Activated CD4-positive, alpha-beta T cell treated with anti-CD3 and anti-CD28 coated beads, Interleukin-2, Interleukin-6, amounts not matched to agents 100 ng/mL and 50 ng/mL, durations not matched to agents 16 hours and 8 hours (primary cell): Measurements from ENCODE around the gene RHEX.

Source experiments
- DNase-seq: peaks from one replicate; pipeline ENCODE4 v3.0.0-alpha.2; 2020

RHEX gene

DNA sequence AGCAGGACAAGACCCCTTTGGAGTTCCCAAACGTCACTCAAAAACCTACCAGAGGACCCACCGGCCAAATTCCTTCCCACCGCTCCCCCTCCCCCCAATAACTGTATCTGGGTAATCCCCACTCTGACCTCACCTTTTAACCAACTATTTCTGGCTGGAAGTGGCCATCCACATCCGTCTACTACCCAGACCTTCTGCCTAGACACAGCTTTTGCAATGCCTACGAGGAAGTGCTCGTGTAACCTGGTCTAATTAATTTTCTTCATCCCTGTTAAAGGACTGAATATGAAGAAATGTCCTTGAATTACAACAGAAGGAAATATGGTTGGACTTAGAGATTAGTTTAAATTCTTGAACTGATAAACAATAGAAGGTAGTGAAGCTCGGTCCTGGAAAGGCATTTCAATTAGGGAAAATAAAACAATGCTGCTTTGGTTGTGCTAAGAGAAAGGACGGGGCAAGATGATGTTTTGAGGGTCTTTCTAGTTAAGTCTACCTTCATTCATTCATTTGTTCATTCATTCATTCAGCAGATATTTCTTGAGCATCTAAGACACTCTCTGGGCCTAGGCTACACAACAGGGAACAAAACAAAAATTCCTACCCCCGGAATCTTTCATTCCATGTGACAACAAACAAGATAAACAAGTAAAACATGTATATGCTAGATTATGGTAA, 45.4 kb downstream of the RHEX start:
- no peak for DNase-seq

DNA sequence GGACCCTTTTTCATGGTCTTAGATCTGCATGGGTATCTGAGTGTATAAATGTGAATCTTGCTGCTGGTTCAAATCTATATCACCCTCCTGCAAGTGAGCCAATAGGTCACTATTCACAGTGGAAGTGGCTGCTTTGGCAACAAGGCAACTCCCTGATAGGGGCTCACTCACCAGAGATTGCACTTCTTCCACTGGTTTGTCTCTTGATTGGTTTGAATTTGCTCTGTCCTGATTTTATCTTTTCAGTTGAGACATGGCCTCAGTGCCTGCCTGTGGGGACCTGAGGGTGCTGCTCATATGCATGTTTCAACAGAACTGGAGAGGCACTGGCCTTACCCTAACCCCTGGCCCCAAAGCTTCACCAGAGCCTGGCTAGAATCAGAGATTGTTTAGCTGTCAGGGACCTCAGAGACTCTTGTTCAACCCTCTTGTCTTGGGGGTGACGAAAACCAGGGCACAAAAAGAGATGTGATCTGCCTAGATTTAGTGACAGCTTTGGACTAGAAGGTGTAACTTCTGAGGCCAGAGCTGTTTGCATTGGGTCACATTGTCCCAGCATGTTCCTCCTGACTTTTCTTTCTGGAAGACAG, 47.3 kb downstream of the RHEX start:
- no peak for DNase-seq

DNA sequence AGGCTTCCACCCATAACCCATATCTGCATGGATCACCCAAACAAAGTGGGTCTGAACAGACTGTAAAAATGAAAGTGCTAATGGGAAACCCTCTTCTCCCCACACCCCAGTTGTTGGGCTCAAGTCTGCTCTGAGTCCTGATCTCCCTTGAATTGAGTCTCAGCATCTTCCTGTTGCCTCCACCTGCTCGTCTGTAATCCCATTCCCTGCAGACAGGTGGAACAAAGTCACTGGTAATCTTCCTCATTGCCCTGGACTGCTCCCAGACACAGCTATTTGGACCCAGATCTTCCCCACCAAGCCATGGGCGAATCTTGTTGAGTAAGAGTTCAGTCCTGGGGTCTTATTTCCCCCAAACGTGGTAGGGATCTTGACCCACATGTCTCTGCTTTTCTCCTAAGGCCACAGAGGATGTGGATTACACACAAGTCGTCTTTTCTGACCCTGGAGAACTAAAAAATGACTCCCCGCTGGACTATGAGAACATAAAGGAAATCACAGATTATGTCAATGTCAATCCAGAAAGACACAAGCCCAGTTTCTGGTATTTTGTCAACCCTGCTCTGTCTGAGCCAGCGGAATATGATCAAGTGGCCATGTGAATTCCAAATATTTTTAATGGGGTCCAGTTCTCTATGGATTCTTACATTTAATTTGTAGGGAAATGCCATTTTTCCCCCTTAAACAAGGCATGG, 48.5 kb downstream of the RHEX start:
- no peak for DNase-seq

DNA sequence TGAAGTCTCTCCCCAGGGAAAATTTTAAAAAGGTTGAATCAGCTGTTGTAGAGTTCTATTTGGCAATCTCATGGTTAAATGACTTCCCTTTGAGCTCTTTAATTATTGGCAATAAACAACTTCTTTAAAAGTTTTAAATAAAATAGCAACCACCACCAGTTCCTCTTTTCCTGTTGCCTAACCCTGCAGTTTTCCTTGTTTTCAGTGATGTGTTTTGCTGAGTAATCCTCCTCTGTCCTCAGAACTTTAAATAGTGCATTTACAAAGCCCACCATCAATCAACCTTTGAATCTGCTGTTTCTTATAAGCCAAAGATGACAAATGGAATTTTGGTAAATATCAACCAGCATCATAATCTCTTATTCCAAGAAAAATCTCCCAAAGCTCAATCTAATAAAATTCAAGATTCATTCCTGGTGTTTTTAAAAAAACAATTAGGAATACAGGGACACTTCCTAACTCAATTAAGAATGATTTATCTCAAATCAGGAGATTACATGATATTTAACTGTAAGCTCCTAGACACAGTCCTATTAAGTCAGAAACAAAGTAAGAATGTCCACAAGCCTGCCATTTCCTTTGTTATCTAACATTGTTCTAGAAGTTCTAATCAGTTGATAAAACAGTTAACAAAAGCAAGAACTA, 49.4 kb downstream of the RHEX start:
- no peak for DNase-seq

DNA sequence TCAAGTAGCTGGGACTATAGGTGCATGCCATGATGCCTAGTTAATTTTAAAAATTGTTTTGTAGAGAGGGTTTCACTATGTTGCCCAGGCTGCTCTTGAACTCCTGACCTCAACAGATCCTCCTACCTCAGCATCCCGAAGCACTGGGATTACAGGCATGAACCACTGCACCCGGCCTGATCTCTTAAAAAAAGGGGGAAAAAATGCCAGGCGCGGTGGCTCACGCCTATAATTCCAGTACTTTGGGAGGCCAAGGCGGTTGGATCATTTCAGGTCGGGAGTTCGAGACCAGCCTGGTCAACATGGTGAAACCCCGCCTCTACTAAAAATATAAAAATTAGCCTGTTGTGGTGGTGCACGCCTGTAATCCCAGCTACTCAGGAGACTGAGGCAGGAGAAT, 51.0 kb downstream of the RHEX start:
- no peak for DNase-seq

DNA sequence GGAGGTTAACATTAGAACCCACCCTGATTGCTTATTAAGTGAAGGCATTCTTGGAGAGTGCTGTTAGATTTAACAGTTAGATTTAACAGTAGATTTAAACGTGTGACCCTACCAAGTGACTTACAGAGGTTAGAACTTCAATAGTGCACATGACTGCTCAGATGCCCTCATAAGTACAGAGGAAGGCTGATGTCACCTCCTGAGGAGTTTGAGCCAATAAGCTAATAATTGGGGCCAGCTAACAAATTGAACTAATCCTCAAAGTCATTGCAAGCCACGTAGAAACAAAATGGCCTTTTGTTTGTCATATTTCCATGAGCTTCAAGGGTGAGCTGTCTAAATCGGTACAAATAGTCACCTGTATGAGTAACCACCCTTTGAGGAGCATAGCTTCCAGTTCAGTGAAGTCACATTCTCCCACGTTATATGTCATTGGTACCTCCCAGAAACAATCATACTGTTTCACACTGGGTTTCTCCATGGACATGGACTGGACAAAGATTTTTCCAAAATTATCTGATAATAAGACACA, 52.6 kb downstream of the RHEX start:
- DNase-seq = no peak

DNA sequence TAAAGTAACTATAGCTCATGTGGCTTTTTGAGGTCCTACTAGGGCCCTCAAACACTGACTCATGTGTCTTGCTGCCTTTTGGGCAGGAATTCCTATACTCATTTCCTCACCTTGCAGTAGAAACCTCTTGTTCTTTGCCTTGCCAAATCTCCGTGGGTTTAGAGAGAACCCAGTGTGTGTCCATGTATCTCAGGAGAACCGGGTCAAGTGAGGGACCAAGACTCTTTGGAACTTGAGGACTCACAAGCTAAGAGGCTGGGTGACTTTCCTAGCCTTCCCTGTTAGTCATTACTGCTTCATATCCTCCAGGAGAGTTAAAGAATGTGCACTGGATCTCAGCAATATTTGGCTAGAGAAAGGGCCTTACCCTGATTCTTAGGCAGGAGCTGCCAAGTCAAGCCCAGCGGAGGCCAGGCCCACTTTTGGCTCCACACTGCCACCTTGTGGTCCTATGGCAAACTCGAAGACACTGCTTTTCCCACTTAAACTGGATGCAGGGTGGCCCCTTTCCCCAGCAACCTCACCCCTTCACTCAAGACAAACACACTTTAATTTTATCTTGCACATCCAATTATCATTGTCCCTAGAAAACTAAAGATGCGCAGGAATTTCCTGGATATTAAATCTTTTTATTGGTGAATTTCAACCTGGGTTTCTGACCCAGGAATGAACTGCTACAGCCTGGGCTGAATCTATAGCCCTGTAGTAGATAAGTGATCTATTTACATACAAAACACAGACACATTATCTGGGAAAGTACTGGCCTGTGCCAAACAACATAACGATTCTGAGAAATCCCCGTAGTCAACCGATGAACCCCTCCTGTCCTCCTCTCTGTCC, 53.6 kb downstream of the RHEX start:
- peak; percentile 84 for DNase-seq

DNA sequence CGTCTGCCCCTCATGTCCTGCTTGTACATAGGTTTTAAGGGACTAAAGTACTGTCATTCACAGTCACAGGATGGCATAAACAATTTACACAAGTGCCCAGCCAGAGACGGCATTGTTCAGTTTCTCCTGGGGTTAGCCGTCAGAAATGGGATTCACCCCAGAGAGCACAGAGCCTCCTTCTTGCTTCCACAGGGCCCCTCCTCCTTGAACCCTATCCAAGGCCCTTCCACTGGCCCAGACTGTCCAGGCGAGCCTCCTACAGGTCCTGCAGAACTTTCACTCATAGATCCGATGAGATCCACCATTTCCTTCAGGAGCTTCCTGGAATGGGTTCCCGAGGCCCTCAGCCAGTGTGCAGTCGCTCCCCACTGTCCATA, 54.2 kb downstream of the RHEX start:
- no peak for DNase-seq

DNA sequence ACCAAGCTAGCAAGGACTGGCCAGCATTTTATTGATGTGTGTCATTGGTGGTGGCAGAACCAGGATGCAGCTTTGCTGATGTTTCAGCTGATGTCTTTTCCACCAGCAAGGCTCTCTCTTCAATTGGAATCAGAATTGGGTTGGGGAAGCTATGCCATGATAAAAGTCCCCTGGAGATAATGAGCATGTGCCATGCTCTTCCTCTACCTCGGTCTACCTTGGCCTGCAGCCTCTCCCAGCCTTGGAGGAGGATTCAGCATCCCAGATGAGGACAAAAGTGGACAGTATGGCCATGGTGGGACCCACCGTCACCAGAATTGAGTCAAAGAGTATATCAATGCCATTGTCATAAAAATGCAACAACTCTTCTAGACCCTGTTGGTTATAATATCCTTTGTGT, 55.7 kb downstream of the RHEX start:
- no peak for DNase-seq

DNA sequence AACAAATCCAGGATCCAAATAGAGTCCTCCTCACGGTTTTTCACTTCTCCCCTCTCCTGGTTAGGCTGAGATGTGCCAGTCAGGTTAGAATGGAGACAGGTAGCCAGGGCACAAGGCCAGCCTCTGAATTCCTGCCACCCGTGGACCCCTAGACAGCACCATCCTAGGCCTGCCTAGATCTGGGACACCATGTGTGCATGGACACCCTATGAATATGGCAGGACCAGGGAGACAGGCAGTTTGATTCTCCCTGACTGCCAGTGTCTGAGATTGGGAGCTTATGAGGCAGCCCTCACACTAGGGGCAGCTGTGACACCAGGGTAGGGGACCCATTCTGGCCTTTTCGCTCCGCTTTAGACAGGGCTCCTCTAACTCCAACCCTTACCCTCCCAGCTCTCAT, 56.7 kb downstream of the RHEX start:
- DNase-seq = no peak

DNA sequence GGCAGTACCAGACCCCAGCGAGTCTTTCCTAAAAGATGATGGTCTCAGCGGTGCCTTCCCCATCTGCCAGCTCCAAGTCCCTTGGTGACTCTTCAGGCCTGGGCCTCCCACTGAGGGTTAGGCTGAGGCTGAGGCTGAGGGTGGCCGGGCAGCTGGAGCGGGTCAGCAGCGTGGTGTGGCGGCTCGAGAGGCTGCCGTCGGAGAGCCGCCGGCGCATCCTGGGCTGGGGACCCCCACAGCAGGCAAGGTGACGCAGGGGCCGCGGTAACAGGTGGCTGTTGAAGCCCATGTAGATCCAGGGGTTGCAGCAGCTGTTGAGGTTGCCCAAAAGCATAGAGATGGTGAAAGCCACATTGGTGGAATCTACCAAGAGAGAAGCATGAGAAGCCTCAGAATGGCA, 57.2 kb downstream of the RHEX start:
- DNase-seq = no peak

DNA sequence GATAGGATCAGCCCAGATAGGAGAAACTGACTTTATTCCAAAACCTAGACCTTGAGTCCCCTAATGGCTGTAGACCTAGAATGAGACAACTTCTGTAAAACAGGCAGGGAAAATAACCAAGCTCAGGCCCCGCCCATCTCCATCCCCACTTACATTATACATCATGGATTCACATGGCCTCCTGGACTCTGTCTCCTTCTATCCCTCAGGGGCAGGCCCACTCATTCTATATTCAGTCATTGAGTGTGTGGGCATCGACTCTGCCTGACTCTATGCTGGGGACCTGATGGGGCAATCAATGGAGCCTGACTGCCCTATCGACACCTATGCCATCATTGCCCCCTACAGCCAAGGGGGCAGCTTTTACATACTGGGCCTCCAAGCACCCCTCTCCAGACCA, 57.8 kb downstream of the RHEX start:
- DNase-seq = no peak

DNA sequence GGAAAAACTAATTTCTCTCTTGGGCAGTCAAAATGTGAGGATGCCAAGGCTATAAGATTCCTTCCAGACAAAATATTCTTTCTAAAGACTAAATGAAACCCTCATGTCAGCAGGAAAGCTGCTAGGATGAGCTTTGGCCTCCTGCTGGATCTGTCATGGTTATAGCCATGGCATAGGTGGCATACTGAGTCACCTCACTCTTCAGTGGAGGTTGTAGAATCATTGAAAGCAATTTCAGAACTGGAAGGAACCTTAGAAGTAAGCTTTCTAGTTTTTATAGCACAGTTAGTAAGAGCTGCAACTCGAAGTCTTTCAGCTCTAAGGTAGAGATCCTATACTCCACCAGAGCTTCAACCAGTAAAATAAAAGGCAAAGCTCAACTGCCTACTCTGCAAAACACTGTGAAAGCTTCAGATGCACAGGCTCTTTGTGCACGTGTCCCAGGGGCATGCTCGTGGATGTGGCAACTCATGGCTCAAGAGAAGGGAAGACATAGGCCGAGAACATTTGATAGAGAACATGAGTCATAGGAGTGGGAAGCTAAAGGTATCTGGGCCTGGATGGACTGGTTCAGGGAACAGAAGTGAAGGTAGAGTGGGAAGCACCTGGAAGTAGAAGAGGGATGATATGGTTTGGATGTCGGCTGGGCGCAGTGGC, 58.4 kb downstream of the RHEX start:
- DNase-seq = no peak

DNA sequence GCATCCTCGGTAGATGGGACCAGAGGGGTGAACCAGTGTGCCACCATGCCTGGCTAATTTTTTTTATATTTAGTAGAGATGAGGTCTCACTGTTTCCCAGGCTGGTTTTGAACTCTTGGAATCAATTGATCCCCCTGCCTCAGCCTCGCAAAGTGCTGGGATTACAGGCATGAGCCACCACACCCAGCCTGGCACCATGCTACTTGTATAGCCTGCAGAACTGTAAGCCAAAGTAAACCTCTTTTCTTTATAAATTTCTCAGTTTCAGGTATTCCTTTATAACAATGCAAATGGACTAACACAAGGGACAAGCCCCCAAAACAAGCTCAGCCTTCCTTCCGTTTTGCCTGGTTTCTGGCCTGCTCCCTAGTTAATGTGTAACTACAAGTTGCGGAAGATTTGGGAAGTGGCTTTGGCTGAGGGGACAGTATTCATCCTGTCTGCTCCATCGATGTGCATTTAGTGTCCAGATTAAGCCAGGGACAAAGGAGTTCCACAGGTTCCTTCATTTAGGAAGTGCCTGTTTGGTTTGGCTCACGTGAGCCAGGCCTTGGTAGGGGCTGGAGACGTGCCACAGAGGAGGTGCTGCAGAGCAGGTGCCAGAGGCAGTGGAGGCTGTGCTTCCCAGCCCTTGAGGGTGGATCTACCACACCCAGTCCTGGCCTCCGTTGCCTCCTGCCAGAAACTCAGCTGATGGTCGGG, 59.8 kb downstream of the RHEX start:
- no peak for DNase-seq

DNA sequence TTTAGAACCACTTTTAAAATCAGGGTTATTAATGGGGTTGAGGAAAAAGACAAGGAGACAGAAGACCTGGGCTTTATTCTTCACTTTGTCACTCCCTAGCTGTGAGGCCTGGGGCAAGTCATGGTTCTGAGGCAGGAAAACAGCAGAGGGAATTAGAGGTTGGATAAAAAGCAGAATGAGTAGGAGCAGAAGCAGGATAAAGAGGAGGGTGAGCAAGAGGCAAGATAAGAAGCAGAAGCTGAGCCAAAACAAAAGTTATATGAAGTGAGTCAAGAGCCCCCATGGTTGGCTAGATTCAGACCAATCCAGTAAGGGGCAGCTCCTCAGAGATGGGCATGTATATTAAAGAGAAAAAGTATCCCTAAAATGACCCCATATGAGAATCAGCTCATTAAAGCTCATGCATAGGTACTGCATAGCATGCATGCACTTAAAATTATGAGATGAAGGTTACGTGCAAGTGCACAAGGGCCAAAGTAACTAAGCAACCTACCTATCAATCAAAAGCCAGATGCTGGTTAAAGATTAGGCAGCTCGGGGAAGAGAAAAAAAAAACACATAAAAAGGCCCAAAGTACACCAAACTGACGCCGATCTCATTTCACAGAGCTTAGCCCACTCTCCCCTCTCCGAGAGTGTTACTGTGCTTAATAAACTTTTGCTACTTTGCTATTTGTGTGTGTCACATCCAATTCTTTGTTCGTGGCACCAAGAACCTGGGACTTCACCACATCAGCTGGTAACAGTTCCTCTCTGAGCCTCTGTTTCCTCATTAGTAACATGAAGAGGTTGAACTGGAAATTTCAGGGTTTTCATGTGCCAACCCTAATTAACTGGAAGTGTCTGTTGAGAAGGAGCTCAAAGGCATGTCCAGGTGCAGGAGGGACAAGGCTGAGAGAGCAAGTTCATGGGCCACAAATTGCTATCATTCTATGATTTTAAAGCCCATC, 62.0 kb downstream of the RHEX start:
- DNase-seq = no peak

DNA sequence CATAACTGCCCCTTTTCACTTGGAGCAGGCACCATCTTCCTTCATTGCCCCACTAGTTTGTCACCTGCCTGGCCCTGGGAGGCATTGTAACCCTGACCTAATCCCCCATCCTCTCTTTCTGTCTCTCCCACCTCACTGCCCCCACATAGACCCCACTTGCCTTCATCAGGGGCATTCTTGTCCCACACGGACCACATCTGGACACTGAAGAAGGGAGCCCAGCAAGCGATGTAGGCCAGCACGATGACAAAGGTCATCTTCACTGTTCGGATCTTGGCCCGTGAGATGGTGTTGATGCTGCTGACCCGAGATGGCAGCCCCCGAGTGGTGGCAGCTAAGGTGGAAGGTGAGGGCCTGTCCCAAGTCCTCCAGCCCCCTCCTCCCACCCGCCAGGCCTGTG, 62.8 kb downstream of the RHEX start:
- no peak for DNase-seq

DNA sequence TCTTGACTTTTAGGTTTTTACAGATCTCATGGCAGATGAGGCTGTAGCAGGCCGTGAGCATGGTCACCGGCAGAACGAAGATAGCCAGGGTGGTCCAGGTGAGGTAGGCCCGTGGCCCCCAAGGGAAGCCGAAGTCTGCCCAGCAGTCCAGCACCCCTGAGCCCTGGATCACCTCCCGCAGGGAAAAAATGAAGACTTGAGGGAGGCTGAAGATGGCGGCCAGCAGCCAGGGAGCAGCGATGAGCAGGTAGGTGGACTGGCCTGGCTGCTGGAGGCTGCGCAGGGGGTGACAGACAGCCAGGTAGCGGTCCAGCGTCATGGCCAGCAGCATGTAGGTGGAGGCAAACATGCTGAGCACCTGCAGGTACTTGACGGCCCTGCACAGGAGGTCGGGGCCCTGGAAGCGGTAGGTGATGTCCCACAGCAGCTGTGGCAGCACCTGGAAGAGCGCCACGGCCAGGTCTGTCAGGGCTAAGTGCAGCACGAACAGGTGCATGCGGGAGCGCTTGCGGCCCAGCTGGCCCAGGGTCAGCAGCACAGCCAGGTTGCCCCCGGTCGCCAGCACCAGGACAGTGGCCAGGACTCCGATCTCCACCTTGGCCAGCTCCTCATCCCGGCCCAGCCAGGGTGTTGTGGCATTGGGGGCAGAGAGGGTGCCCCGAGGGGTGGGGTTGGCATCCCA, 63.4 kb downstream of the RHEX start:
- no peak for DNase-seq

DNA sequence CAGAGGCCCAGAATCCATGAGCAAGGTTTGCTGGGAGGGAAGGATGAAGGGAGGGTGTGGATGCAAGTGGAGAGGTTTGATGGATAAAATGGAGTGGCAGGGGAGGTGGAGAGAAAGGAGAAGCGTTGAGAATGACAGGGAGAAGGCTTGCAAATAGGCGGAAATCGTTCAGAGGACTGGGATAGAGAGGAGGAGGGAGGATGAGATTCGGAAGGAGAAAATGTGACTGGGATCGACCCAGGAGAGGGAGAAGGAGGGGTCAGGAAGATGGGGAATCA, 63.8 kb downstream of the RHEX start:
- DNase-seq = no peak

DNA sequence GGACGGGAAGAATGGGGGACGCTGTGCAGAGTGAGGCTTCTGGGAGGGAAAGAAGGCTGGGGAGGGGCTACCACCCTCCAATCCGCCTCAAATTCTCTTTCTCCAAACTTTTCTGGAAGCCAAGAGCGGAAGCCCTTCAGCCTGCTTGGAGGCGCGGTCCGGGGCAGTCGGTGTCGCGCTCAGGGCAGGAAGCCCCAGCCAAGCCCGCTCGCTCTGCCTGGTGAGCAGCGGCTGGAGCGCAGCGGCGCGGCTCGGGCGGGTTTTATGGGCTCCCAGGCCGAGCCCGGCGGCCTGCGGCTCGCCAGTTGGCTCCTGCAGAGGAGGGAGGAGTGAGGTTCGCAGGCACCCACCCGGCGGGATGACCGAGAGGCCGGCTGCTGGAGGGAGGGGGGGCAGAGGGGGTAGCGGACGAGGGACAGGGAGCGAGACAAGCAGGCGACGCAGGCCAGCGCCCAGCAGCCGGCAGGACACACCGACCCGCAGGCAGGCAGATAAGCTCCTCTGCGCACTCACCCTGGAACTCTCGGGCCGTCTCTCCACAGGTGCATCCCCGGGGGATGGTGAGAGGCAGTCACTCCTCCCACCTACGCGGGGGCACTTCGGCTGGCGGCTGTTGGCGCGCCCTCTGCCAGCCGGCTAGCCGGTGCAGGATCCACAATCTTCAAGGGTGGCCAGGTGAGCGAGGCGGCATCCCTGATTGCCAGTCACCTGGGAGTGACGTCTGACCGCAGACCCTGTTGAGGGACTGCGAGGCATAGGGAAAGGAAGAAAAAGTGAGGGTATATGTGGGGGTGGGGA, 64.4 kb downstream of the RHEX start, which contains the start of gene AVPR1B:
TSS of gene AVPR1B (minus strand) at position 238 of the 798 bp plus-strand sequence. CDS start 498 bp downstream, outside the sequence.
- DNase-seq = peak; percentile 11
